DMS153 treated with DMSO at 0.1 percent for 48 hours (cell line): Measurements from ENCODE around the gene CYP26A1.

Experiments
- DNase-seq: peaks from one replicate; lab custom pipeline; 2025; ENCODE audit not compliant: unreplicated experiment; lab: John Stamatoyannopoulos, UW

CYP26A1 gene

DNA sequence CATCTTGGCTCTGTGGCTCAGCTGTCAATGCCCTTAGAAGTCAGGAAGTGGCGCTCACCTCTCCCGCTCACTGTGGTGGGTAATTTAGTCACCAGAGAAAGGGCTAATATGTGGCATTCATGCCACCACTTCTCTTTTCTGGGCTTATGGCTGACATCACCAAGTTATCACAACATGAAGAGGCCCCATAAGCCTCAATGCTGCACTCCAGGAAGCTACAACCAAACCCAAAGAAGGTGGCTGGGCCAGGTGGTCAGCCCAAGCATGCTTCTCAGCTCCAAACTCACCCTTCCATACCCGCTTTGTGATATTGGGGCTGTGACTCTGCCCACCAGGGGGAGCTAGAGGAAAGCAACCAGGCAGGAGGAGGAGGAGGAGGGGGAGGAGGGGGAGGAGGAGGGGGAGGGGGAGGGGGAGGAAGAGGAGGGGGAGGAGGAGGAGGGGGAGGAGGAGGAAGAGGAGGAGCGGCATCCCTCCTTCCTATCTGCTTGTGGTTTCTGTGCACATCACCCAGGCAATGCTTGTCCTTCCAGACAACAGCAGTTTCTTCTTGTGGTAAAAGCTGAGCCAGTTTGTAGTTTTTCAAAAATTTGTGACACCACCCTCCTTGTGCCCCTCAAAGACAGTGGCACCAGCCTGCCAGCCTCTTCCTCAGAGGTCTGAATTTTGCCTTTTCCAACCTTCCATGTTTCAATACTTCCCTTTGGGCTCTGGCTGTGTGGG lies 42.1 kb downstream of the CYP26A1 start:
- DNase-seq, result peak; percentile 31

DNA sequence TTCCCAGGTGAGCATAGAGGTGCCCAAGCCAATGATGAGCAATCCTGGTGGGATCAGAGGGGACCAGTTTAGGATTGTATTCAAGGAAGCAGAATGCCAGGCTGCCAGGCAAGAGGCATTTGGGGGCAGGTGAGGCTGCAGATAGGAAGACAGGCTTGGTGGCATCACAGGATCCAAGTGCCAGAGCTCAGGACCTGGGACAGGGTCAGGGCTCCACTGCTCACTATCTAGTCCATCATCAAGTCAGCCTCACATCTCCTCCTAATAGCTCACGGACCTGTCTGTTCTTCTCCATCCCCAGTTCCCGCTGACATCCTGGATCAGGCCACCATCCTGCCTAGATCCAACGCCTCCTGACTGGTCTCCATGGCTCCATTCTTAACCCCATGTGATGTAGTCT lies 47.6 kb downstream of the CYP26A1 start:
- DNase-seq, result no peak

DNA sequence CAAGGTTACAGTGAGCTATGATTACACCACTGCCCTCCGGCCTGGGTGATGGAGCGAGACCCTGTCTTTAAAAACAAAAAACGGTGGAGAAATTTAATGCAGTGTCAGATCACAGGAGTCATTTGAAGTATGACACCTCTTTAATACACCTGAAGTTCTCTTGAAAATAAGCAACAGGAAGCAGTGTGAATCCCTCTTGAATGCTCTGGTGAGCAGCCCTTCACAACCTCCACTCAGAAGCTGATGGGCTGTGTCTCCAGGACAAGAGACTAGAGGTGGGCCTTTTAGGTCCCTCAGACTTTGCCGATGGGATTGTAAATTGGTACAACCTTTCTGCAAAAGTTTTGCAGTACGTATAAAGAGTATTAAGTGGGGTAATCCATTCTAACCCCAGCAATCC lies 50.1 kb downstream of the CYP26A1 start:
- no peak for DNase-seq

DNA sequence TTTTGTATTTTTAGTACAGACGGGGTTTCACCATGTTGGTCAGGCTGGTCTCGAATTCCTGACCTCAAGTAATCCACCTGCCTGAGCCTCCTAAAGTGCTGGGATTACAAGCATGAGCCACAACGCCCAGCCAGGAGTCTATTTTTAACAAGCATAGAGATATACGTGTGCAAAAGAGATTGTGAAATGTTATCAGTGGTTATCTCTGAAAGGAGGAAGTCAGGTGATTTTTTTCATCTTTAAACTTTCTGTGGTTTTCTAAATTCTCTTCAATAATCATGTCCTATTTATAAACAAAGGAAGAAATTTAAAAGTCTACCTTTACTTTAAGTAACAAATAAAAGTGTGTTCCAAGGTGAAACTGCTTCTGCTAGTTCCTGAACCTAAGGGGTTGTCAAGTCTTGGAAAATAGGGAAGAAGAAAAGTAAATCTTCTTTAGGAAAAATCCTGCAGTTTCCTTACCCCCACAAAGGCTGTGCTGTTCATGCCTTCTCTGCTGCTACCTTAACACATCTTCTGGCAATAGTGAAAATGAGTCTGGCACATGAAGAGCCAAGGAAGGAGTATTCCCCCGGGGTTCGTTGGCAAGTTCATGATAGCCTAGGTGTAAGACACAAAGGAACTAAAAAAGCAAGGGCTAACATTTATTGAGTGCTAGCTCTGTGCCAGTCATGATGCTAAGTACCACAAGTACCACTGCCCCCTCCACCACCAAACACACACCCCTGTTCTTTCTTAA lies 51.1 kb downstream of the CYP26A1 start:
- no peak for DNase-seq

DNA sequence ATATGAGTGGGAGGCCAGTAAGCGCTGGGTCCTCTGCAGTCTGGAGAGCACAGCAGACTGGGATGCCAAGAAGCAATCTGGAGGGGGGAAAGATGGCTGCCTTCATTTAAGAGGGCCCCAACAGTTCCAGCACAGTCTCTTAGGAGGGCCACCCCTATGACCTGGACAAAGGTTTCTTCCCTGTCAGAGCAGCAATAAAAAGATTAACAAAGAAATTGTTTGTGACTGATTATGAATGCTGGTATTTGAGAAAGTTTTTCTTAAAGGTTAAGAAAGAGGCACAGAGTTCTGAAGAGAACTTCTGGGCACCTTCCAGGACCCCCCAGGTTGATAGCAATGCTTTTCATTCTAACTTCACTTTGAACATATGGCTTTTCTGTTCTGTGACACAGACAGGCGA lies 52.3 kb downstream of the CYP26A1 start:
- no peak for DNase-seq

DNA sequence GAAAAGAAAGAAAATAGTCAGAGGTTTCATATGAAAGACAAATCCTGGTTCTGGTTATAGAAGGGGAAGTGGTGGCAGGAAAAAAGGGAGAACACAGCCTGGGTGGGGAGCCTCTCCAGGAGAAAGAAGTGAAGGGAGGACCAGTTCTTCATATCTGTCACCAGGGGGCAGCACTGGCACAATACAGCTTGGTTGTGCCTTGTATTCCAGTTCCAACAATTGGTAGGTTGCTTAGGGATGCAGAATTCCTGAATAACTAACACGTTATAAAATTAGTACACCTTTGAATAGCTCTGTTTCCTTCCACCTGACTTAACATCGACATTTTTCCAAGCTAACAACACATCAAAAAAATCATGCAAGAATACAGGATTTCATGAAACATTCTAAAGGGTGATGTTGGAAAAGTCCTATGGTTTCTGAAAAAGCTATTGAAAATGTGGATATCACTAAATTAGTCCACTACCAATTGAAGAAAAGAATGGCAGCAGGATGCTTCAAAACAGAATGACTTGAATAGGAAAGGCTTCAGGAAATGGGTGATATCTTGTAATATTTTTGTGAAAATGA lies 52.9 kb downstream of the CYP26A1 start:
- DNase-seq, result no peak
